T1000 (cell line): ENCODE results near the gene NRGN.
A peak's percentile ranks its signal among the peaks of the same experiment; 100 is the strongest.
"Not testable (repeated sequence)": the region's sequence is repeated elsewhere in the genome, so short reads cannot be mapped to it uniquely, and the experiment has no call there.

Source experiments
- DNase-seq: peaks from one replicate; lab custom pipeline; 2025; ENCODE audit warnings: mixed read lengths; lab: John Stamatoyannopoulos, UW

NRGN gene

GRCh38 chr11:124757320-124757719 is 17.6 kb downstream of the NRGN start:
- DNase-seq: no peak

GRCh38 chr11:124758355-124759265 is 18.9 kb downstream of the NRGN start:
- no peak for DNase-seq

- DNase-seq: no peak
These were observed 19.8 kb downstream of the NRGN start for GRCh38 chr11:124759266-124760204.

GRCh38 chr11:124760205-124760652 is 20.5 kb downstream of the NRGN start:
- DNase-seq: no peak

GRCh38 chr11:124760806-124761205 is 21.1 kb downstream of the NRGN start:
- no peak for DNase-seq

- DNase-seq: no peak
These were observed 21.8 kb downstream of the NRGN start for GRCh38 chr11:124761301-124762104.

- no peak for DNase-seq
These were observed 22.4 kb downstream of the NRGN start, which contains the start of gene ESAM for GRCh38 chr11:124762105-124762623. Gene ESAM (minus strand): TSS chr11:124762290. CDS start chr11:124762154, 136 bp downstream.

- DNase-seq: no peak
These were observed 22.9 kb downstream of the NRGN start for GRCh38 chr11:124762624-124763155.

GRCh38 chr11:124763156-124763947 is 23.6 kb downstream of the NRGN start:
- DNase-seq: peak; percentile 43

- DNase-seq: no peak
These were observed 26.4 kb downstream of the NRGN start for GRCh38 chr11:124766156-124766555.

GRCh38 chr11:124768914-124769313 is 29.2 kb downstream of the NRGN start:
- no peak for DNase-seq

GRCh38 chr11:124769806-124770774 is 30.3 kb downstream of the NRGN start:
- no peak for DNase-seq

GRCh38 chr11:124770959-124771358 is 31.2 kb downstream of the NRGN start:
- not testable (repeated sequence) for DNase-seq

- DNase-seq: no peak
These were observed 37.3 kb downstream of the NRGN start for GRCh38 chr11:124776865-124777645.

GRCh38 chr11:124778281-124778680 is 38.5 kb downstream of the NRGN start:
- DNase-seq: no peak

GRCh38 chr11:124779568-124779967 is 39.8 kb downstream of the NRGN start:
- no peak for DNase-seq

GRCh38 chr11:124783002-124783401 is 43.3 kb downstream of the NRGN start:
- no peak for DNase-seq

GRCh38 chr11:124784051-124784450 is 44.3 kb downstream of the NRGN start:
- DNase-seq: no peak
